NCI-H1436 (cell line): ENCODE measurements around the gene MGP.

ENCODE experiments used
- DNase-seq: peaks from one replicate; lab custom pipeline; 2025; lab: John Stamatoyannopoulos, UW

MGP gene

GRCh38 chr12:14860490-14860889 lies 25.2 kb downstream of the MGP start:
- DNase-seq, result no peak

DNA sequence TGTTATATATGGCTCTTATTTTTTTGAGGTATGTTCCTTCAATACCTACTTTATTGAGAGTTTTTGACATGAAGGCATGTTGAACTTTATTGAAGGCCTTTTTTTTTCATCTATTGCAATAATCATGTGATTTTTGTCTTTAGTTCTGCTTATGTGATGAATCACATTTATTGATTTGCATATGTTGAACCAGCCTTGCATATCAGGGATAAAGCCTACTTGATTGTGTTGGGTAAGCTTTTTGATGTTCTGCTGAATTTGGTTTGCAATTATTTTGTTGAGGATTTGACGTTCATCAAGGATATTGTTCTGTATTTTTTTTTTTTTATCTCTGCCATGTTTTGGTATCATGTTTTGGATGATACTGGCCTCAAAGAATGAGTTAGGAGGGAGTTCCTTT lies 27.1 kb downstream of the MGP start:
- no peak for DNase-seq

DNA sequence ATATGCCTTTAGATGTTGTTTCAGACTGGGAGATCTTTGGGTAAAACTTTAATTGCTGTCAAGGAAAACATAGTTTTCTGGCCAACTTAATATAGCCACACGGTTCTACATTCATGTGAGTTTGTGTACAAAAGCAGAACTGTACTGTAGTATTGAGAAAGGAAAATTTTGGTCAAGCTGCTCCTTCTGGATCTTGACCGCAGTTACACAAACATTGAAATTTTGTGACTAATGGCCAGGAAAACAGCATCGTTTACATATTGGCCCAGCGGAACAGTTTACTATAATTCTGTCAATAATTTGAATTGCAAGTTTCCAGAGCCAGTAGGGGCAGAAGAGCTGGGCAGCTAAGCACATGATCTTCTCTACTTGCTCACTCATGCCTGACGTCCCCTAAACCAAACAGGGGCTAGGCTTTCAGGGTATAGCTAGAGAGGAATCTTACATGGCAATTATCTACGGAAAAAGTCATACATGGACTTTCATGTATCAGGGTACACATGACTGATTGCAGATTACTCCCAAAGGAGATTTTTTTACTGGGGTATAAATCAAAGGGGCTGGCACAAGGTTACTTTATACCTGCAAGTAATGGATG lies 31.0 kb downstream of the MGP start:
- no peak for DNase-seq

DNA sequence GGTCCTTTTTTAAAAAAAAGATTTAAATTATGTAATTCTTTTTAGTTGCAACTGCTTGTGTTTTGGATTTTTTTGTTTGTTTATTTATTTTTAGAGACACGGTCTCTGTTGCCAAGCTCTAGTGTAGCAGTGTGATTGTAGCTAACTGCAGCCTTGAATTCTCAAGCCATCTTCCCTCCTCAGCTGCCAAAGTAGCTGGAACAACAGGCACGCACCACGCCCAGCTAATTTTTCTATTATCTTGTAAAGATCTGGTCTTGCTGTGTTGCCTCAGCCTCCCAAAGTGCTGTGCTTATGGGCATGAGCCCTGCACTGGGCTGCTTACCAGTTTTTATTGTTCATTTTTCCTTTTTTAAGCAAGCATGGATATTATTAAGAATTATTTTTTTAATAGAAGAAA lies 31.7 kb downstream of the MGP start:
- no peak for DNase-seq

GRCh38 chr12:14852880-14853279 lies 32.8 kb downstream of the MGP start:
- no peak for DNase-seq

DNA sequence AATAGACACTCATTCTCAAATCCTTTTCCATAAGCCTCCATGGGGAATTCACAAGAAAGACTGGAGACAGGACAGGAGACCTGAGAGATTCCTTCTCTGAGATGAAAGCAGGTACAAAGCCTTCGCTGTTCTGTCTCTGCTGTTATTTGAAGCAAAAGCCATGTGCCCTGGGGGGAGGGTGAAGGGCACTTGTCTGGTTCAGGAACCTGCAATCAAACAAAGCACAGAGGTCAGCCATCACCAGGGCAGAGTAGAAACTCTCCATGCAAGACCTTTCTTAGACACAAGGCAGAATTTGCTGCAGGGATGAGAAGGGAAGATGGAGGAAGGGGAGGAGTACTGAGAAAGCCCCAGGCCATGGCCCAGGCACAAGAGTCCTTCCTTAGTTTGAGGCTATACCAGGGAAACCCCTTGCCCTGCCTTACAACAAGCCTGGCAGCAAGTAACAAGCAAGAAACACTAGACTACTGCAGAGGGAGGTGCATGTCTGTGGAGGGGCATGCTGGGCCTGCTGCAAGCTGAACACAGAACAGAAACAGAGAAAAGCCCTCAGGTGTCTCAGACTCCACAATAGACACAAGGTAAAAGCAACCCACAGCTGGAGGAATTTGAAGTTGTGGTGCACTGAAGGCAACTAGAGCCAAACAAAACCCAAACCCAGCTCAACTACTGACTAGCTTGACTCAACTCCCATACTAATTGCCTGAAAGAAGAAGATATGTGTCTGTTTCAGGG lies 34.6 kb downstream of the MGP start:
- DNase-seq, result no peak

DNA sequence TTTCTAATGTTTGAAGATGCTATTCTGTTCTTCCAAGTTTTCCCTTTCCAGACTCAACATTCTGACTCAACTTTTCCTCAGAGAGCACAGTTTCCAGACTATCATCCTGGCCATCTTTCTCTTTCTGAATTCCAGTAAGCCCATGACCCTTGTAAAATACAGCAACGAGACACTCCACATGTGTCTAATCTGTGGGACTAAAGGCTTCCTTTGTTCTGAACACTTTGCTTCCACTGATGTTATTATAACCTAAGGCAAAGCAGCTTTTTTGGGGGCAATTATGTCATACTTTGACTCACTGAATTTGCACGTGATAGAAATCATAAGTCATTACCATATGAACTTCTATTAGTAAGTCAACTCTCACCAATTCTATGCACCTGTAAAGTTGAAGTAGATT lies 36.0 kb downstream of the MGP start:
- DNase-seq, result no peak

GRCh38 chr12:14846876-14847580 lies 38.6 kb downstream of the MGP start:
- no peak for DNase-seq

DNA sequence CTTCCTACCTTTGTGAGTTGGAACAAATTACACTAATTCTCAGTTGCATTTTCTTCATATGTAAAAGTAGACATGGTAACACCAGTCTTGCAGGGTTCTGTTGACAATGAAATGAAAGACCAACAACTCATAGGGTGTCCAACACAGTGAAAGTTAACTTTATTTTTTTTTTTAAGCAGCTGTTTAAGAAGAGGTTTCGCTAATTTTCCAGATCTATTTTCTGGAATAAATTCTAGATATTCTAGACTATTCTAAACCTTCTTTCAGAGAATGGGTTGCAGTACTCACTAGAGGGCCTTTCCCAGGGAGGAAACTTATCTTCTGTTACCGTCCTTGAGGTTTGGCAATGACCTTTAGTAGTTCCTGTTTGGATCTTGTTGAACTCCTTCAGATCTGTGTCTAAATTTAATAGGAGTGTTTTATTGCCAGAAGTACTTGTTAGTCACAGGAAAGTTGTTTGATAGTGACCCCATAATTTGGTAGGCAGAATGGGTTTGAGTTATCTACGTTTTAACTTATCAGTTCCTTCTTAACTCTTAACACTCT lies 39.5 kb downstream of the MGP start:
- no peak for DNase-seq

DNA sequence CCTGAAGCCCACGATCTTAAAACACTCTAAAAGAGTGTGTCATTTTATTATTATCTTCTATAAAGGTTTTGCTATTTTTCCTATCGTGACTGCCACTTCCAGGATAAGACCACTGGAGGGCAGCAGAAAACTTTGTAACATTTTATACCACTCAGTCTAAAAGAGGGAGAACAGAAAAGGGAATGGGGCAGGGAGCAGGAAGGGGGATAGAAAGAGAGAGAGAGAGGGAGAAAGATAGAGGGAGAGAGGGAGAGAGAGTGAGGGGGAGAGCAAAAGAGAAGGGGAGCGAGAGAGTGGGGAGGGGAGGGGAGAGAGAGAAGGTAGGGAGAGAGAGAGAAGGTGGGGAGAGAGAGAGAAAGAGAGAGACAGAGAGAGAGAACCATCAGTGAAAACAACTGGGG lies 40.3 kb downstream of the MGP start:
- DNase-seq, result peak; percentile 45

DNA sequence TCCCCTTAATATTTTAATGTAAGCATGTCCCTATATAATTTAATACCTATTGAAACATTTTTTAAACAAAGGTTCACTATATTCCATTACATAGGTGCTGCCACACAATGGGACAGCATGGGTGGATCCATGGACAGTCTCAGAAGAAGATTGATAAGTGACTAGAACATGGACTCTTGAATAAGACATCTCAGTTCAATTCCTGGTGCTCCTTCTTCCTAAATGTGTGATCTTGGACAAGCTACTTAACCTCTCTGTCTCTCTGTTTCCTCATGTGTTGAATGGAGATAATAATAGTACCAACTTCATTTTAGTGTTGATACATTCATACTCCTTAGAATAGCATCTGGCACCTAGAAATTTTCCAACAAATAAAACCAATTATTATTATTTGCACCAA lies 41.3 kb downstream of the MGP start:
- no peak for DNase-seq

DNA sequence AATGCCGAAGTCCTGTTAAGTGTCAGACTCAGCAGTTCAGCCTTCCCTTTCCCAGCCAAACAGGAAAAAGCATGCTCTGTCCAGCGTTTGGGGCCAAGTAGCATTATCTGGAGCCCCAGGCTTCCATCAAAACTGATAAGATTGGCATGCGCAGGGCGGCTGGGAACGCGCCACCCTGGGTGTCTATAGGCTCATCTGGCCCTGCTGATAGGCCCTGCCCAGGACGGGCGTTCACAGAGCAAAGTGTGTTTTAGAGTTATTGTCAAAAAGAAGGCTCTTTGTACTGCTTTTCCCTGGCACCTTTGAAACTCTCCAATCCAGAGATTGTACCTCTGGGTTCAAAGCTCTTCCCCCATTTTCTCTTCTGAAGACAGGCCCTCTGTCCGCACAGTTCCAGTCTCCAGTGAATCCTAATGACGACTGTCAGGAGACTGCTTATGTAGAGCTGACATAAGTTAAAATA lies 42.2 kb downstream of the MGP start, which contains the start of gene ART4:
TSS of gene ART4 (minus strand) at position 102 of the 463 bp plus-strand sequence. CDS start 413 bp downstream, outside the sequence.
- no peak for DNase-seq

DNA sequence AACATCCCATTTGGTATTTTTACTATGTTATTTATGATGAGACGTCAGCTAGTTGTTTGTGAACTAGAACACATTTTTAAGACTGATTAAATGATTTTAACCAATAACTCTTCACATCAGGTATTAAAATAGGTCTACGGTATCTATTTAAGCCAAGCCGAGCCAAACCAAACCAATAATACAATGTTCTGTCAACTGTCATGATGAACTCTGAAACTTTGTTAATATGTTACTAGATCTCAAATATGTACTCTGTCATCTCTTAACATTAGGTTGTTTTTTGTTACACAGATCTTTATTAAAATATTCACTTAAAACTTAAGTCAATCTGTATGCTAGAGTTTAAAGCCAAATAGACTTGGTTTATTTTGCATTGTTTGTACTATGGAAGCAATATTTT lies 43.3 kb downstream of the MGP start:
- DNase-seq, result no peak

- no peak for DNase-seq
These were observed 43.9 kb downstream of the MGP start for GRCh38 chr12:14841761-14842160.

DNA sequence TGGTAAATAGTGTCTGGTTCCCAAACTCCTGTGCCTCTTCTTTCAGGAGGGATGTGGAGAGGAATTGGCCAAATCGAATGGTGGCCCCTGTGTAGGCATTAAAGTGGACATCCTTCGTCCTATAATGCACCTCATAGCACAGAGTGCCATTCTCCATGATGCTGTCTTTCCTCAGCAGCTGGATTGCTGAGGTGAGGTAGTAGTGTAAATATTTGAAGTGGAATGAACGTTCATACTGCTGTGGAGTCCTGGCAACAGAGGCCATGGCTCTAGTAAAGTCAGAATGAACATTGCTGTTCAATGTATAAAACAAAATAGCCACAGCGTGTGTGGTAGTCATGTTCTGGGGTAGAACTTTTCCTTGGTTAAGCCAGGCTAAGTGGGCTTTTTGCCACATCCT lies 45.0 kb downstream of the MGP start:
- DNase-seq, result no peak

GRCh38 chr12:14839262-14839661 lies 46.4 kb downstream of the MGP start:
- DNase-seq, result no peak

DNA sequence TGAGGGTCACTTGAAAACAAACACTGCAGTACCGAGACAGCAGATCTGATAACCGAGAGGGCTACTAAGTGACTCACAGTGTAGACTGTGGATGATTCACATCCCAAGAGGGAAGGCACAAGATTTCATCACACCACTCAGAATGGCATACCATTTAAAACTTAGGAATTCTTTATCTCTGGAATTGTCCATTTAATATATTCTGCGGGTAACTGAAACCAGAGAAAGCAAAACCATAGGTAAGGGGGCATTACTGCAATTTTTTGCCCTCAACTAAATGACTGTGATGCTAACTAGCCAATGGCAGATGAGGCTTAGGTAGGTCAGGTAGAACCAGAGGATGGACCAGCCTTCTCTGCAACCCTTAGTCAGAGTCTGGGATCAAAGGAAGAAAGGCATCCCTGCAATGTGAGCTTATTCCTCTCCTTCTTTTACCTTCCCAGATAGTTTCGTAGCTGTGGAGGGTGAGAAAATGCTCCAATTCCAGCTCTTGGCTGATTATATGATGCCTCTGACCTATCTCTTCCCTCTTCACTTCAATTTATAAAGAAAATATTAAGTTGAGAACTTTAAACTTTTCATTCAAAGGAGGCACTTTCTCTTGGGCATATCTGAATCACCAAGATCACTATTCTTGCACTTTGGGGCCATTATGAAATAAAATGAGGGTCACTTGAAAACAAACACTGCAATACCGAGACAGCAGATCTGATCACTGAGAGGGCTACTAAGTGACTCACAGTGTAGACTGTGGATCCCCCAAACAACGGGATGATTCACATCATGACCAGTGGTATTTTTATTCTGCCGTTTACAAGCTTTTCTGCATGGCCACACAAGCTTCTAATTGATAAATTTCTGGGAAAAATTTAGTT lies 49.1 kb downstream of the MGP start:
- DNase-seq, result no peak

DNA sequence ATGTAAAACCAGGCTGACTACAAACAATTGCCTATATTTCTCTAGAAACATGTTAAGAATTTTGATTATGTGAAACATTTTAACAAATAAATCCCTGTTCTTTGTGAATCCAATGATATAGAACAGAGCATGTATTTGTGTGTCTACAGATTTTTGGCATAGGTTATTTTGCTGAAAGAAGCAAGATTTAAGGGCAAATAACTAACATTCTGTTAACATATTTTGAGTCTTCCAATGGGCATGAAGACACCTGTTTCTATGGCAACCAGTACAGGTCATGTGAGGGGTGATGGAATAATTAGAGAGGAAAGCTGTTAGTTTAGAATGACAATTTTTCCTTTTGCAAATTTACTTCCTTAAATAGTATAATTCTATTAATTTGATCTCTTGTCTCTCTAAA lies 51.1 kb downstream of the MGP start:
- no peak for DNase-seq

- no peak for DNase-seq
These were observed 51.7 kb downstream of the MGP start for GRCh38 chr12:14833952-14834351.

DNA sequence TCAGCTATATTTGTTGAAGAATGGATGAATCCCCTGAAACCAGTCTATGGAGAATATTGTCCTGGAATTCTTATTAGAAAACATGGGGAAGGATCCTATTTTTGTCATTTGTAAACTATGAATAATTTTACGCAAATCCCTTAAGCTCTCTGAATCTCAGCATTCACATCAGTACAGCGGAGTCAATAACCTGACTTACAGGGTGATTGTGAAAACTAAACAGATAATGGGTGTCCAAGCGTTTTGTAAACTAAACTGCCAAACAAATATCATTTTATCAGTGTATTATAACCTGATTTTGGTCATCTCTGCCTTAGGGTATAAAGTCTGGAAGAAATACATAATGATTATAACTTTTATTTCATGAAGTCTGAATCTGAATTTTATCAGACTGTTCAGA lies 52.3 kb downstream of the MGP start:
- no peak for DNase-seq
